ENCODE measurements around the gene COL4A1.

DNA sequence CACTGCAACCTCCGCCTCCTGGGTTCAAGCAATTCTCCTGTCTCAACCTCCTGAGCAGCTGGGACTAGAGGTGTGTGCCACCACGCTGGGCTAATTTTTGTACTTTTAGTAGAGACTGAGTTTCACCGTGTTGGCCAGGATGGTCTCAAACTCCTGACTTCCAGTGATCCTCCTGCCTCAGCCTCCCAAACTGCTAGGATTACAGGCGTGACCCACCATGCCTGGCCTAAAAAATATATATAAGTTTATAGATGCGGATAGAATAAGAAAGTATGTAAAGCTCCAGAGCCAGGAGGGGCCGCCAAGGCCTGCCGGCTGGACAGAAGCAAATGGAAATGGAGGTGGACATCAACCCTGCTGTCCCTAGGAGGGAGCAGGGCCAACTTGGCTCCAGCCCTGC is 66.0 kb downstream of the COL4A1 start:
- TF ChIP-seq, protein P1, sequence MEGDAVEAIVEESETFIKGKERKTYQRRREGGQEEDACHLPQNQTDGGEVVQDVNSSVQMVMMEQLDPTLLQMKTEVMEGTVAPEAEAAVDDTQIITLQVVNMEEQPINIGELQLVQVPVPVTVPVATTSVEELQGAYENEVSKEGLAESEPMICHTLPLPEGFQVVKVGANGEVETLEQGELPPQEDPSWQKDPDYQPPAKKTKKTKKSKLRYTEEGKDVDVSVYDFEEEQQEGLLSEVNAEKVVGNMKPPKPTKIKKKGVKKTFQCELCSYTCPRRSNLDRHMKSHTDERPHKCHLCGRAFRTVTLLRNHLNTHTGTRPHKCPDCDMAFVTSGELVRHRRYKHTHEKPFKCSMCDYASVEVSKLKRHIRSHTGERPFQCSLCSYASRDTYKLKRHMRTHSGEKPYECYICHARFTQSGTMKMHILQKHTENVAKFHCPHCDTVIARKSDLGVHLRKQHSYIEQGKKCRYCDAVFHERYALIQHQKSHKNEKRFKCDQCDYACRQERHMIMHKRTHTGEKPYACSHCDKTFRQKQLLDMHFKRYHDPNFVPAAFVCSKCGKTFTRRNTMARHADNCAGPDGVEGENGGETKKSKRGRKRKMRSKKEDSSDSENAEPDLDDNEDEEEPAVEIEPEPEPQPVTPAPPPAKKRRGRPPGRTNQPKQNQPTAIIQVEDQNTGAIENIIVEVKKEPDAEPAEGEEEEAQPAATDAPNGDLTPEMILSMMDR (IDR thresholded peaks at IDR 0.05; ENCODE audit: low read length) = no peak
- TF ChIP-seq EZH2 (optimal IDR thresholded peaks at IDR 0.05; ENCODE audit: low read depth, low read length) = no peak

All from MM.1S (cell line).